Activated T-helper 1 cell treated with anti-CD3 and anti-CD28 coated beads, Interleukin-2, amount 50 U/mL, for 16 hours (primary cell): ENCODE results near the gene IL17RE.

Source experiments
- DNase-seq, 2 donors: peaks; one replicate each; pipeline ENCODE4 v3.0.0-alpha.2; 2020; ENCODE audit warnings: low read depth in 1 of 2, low spot score in 1 of 2

IL17RE gene

GRCh38 chr3:9903238-9903624 is 583 bp downstream of the IL17RE start:
- no peak for DNase-seq

- no peak for DNase-seq
Observed at GRCh38 chr3:9903904-9904303, 1.3 kb downstream of the IL17RE start.

GRCh38 chr3:9906480-9906879 is 3.8 kb downstream of the IL17RE start:
- DNase-seq, result no peak

GRCh38 chr3:9908286-9908685 is 5.6 kb downstream of the IL17RE start:
- DNase-seq, result no peak

- DNase-seq, result no peak
Observed at GRCh38 chr3:9909221-9910013, 6.8 kb downstream of the IL17RE start.

GRCh38 chr3:9911863-9912262 is 9.2 kb downstream of the IL17RE start:
- no peak for DNase-seq

GRCh38 chr3:9912294-9912935 is 9.8 kb downstream of the IL17RE start:
- no peak for DNase-seq

- DNase-seq, result no peak
Observed at GRCh38 chr3:9913601-9914000, 11.0 kb downstream of the IL17RE start.

GRCh38 chr3:9914011-9914410 is 11.4 kb downstream of the IL17RE start:
- no peak for DNase-seq

GRCh38 chr3:9914559-9915253 is 12.1 kb downstream of the IL17RE start:
- no peak for DNase-seq

- DNase-seq, result no peak
Observed at GRCh38 chr3:9915254-9916141, 12.8 kb downstream of the IL17RE start.

- DNase-seq, result no peak
Observed at GRCh38 chr3:9916346-9916733, 13.7 kb downstream of the IL17RE start.

- no peak for DNase-seq
Observed at GRCh38 chr3:9916734-9917680, 14.4 kb downstream of the IL17RE start, which contains the start of gene IL17RC. Gene IL17RC, plus strand, starts transcription at chr3:9917098. Its CDS starts 218 bp downstream, at chr3:9917316.

GRCh38 chr3:9917820-9918219 is 15.2 kb downstream of the IL17RE start:
- no peak for DNase-seq

- DNase-seq, result no peak
Observed at GRCh38 chr3:9918261-9919038, 15.8 kb downstream of the IL17RE start.

- DNase-seq, result no peak
Observed at GRCh38 chr3:9928158-9928557, 25.5 kb downstream of the IL17RE start.

GRCh38 chr3:9930804-9931418 is 28.3 kb downstream of the IL17RE start:
- DNase-seq, result no peak

- no peak for DNase-seq
Observed at GRCh38 chr3:9932535-9932842, 29.8 kb downstream of the IL17RE start.
